GM12892 (cell line): Measurements from ENCODE around the gene WDFY2.

Experiments used
- POLR2A ChIP-seq: IDR thresholded peaks from 2 replicates; pipeline ENCODE4 v1.6.1; 2011; ENCODE audit warnings: low read depth, low read length, control low read depth
- POLR2AphosphoS5 ChIP-seq: IDR thresholded peaks from 2 replicates; pipeline ENCODE4 v1.6.1; 2011; ENCODE audit warnings: low read depth, low read length, control low read depth
- TAF1 ChIP-seq: IDR thresholded peaks from 2 replicates; pipeline ENCODE4 v1.6.1; 2011; ENCODE audit warnings: low read depth, mild to moderate bottlenecking, control low read depth, low read length, borderline replicate concordance

GRCh38 chr13:51802631-51803418 lies 218.6 kb downstream of the WDFY2 start:
- TF ChIP-seq POLR2A (no peak), TAF1 (no peak), POLR2AphosphoS5 (no peak)
